GM12878 (cell line): ENCODE results near the gene COL4A2.
"Not testable (repeated sequence)": the region's sequence is repeated elsewhere in the genome, so short reads cannot be mapped to it uniquely, and the experiment has no call there.

Experiments
- EZH2 ChIP-seq: IDR thresholded peaks from 2 replicates; pipeline ENCODE4 v1.6.1; 2012; ENCODE audit warnings: low read depth, mild to moderate bottlenecking, control low read depth, inconsistent platforms, low read length, borderline replicate concordance; ENCODE audit not compliant: control insufficient read depth
- NFXL1 ChIP-seq: fragments of 450-650 bp; IDR thresholded peaks from 2 replicates; pipeline ENCODE4 v1.6.1; 2017; ENCODE audit warnings: antibody characterized with exemption, mild to moderate bottlenecking, borderline replicate concordance
- NFYB ChIP-seq: IDR thresholded peaks from 2 replicates; pipeline ENCODE4 v1.6.1; 2011; ENCODE audit warnings: low read depth, mild to moderate bottlenecking, low read length, improper control_type of control experiment, moderate library complexity; ENCODE audit not compliant: insufficient read depth
- SMARCA5 ChIP-seq: fragments of 450-650 bp; IDR thresholded peaks from 2 replicates; pipeline ENCODE4 v1.6.1; 2017; ENCODE audit warnings: mild to moderate bottlenecking
- TF ChIP-seq, protein P1 (sequence below), 3 experiments: IDR thresholded peaks in 2 of 3; conservative IDR thresholded peaks in 1 of 3; 2 replicates each; pipeline ENCODE4 v1.5.1; 2011; ENCODE audit warnings: low read depth in 3 of 3, low read length in 3 of 3, mild to moderate bottlenecking in 3 of 3, control low read depth in 2 of 3, moderate library complexity in 2 of 3, inconsistent platforms in 1 of 3, mixed read lengths in 1 of 3; ENCODE audit not compliant: control insufficient read depth in 2 of 3, insufficient read depth in 1 of 3; ENCODE audit errors: extremely low read depth in 1 of 3

DNA sequence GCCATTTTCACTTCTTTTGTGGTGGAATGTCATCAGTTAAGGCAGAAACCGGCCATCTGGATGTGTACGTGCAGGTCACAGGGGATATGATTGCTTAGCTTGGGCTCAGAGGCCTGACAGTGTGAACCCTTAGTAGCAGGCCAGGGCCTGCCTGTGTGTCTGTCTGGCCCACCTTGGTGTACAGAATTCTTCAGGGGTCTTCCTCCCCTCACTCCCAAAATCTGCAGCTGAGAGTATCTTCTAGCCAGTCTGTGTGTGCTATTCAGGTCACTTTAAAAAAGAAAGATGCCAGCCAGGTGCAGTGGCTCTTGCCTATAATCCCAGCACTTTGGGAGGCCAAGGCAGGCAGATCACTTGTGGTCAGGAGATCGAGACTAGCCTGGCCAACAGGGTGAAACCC, 179.8 kb downstream of the COL4A2 start:
- TF ChIP-seq, protein P1, sequence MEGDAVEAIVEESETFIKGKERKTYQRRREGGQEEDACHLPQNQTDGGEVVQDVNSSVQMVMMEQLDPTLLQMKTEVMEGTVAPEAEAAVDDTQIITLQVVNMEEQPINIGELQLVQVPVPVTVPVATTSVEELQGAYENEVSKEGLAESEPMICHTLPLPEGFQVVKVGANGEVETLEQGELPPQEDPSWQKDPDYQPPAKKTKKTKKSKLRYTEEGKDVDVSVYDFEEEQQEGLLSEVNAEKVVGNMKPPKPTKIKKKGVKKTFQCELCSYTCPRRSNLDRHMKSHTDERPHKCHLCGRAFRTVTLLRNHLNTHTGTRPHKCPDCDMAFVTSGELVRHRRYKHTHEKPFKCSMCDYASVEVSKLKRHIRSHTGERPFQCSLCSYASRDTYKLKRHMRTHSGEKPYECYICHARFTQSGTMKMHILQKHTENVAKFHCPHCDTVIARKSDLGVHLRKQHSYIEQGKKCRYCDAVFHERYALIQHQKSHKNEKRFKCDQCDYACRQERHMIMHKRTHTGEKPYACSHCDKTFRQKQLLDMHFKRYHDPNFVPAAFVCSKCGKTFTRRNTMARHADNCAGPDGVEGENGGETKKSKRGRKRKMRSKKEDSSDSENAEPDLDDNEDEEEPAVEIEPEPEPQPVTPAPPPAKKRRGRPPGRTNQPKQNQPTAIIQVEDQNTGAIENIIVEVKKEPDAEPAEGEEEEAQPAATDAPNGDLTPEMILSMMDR (IDR thresholded peaks at IDR 0.05 in 2 of 3, conservative IDR thresholded peaks at IDR 0.05 in 1 of 3; ENCODE audit: control insufficient read depth in 2 of 3, extremely low read depth in 1 of 3, insufficient read depth in 1 of 3, low read depth in 3 of 3, low read length in 3 of 3) = not testable (repeated sequence)
- not testable (repeated sequence) for TF ChIP-seq NFYB, EZH2, SMARCA5, NFXL1
